ENCODE results near the gene RBM48. TPM values are rescaled to one million over a fixed set of nuclear protein-coding genes. Genes with fewer than 3 reads are reported as not detected.

RBM48 gene
- total and polyA plus RNA-seq, 9 of the 15 experiments (the other 6 are each of a cell fraction or from before 2014, with no cell fraction given): 9.9 to 35.1 (median 16.3) TPM

Other genes starting within 250 kb of the RBM48 start
- gene GATAD1, start 81.3 kb upstream of the RBM48 start, total RNA-seq (2014; rRNA removed): 24.6 and 34.7 TPM in 2 replicates
- 34.3 and 37.4 TPM in 2 replicates for gene GATAD1, start 81.3 kb upstream of the RBM48 start, total RNA-seq (2014; rRNA removed; fragmentation: Illumina TruSeq; extraction: Trizol)
- gene GATAD1, start 81.3 kb upstream of the RBM48 start, total RNA-seq (2015; rRNA removed; fragmentation: Illumina TruSeq; extraction: Trizol): 34.6 and 37.1 TPM in 2 replicates
- 25.0 and 27.5 TPM in 2 replicates for gene GATAD1, start 81.3 kb upstream of the RBM48 start, total RNA-seq (2021)
- gene GATAD1, start 81.3 kb upstream of the RBM48 start, polyA plus RNA-seq (2011; rRNA removed): 54.9 and 67.7 TPM in 2 replicates
- 34.1 and 40.8 TPM in 2 replicates for gene GATAD1, start 81.3 kb upstream of the RBM48 start, polyA plus RNA-seq (2014; fragmentation: Illumina TruSeq; extraction: Trizol)
- gene GATAD1, start 81.3 kb upstream of the RBM48 start, polyA plus RNA-seq (2014; fragmentation: Nextera tagmentation; extraction: Ambion mirVana): 1 to 10 TPM; 9.3 to 9.4 TPM
- gene GATAD1, start 81.3 kb upstream of the RBM48 start, polyA plus RNA-seq (2014; rRNA removed): 37.2 and 39.2 TPM in 2 replicates
- not detected in 2 replicates for gene ERVW-1, start 50.8 kb upstream of the RBM48 start, total RNA-seq (2014; rRNA removed)
- gene ERVW-1, start 50.8 kb upstream of the RBM48 start, total RNA-seq (2014; rRNA removed; fragmentation: Illumina TruSeq; extraction: Trizol): not detected in 2 replicates
- gene ERVW-1, start 50.8 kb upstream of the RBM48 start, total RNA-seq (2015; rRNA removed; fragmentation: Illumina TruSeq; extraction: Trizol): 0.04 TPM in 1 of 2 replicates, not detected in the other
- not detected in 2 replicates for gene ERVW-1, start 50.8 kb upstream of the RBM48 start, total RNA-seq (2021)
- gene ERVW-1, start 50.8 kb upstream of the RBM48 start, polyA plus RNA-seq (2011; rRNA removed): not detected in 2 replicates
- not detected in 2 replicates for gene ERVW-1, start 50.8 kb upstream of the RBM48 start, polyA plus RNA-seq (2014; fragmentation: Illumina TruSeq; extraction: Trizol)
- not detected for gene ERVW-1, start 50.8 kb upstream of the RBM48 start, polyA plus RNA-seq (2014; fragmentation: Nextera tagmentation; extraction: Ambion mirVana)
- gene ERVW-1, start 50.8 kb upstream of the RBM48 start, polyA plus RNA-seq (2014; rRNA removed): not detected in 2 replicates
- gene PEX1, start 275 bp upstream of the RBM48 start, total RNA-seq (2014; rRNA removed): 12.9 and 14.1 TPM in 2 replicates
- 30.2 TPM in 2 replicates for gene PEX1, start 275 bp upstream of the RBM48 start, total RNA-seq (2014; rRNA removed; fragmentation: Illumina TruSeq; extraction: Trizol)
- gene PEX1, start 275 bp upstream of the RBM48 start, total RNA-seq (2015; rRNA removed; fragmentation: Illumina TruSeq; extraction: Trizol): 23.6 and 23.7 TPM in 2 replicates
- gene PEX1, start 275 bp upstream of the RBM48 start, total RNA-seq (2021): 15.6 and 20.0 TPM in 2 replicates
- 23.1 and 32.2 TPM in 2 replicates for gene PEX1, start 275 bp upstream of the RBM48 start, polyA plus RNA-seq (2011; rRNA removed)
- 21.0 and 26.2 TPM in 2 replicates for gene PEX1, start 275 bp upstream of the RBM48 start, polyA plus RNA-seq (2014; fragmentation: Illumina TruSeq; extraction: Trizol)
- gene PEX1, start 275 bp upstream of the RBM48 start, polyA plus RNA-seq (2014; fragmentation: Nextera tagmentation; extraction: Ambion mirVana): 10 to 100 TPM in 1 of 2 experiments, 1 to 10 TPM in 1; 9.4 to 10.3 TPM
- 19.9 and 28.0 TPM in 2 replicates for gene PEX1, start 275 bp upstream of the RBM48 start, polyA plus RNA-seq (2014; rRNA removed)
- 22.4 and 80.3 TPM in 2 replicates for gene FAM133B, start 61.6 kb downstream of the RBM48 start, total RNA-seq (2014; rRNA removed)
- gene FAM133B, start 61.6 kb downstream of the RBM48 start, total RNA-seq (2014; rRNA removed; fragmentation: Illumina TruSeq; extraction: Trizol): 58.4 and 67.4 TPM in 2 replicates
- gene FAM133B, start 61.6 kb downstream of the RBM48 start, total RNA-seq (2015; rRNA removed; fragmentation: Illumina TruSeq; extraction: Trizol): 69.1 and 80.4 TPM in 2 replicates
- 29.0 and 30.7 TPM in 2 replicates for gene FAM133B, start 61.6 kb downstream of the RBM48 start, total RNA-seq (2021)
- gene FAM133B, start 61.6 kb downstream of the RBM48 start, polyA plus RNA-seq (2011; rRNA removed): 26.1 and 34.4 TPM in 2 replicates
- 37.9 and 45.8 TPM in 2 replicates for gene FAM133B, start 61.6 kb downstream of the RBM48 start, polyA plus RNA-seq (2014; fragmentation: Illumina TruSeq; extraction: Trizol)
- gene FAM133B, start 61.6 kb downstream of the RBM48 start, polyA plus RNA-seq (2014; fragmentation: Nextera tagmentation; extraction: Ambion mirVana): 10 to 100 TPM; 38.5 to 39.7 TPM
- 27.5 and 37.0 TPM in 2 replicates for gene FAM133B, start 61.6 kb downstream of the RBM48 start, polyA plus RNA-seq (2014; rRNA removed)